SU-DHL-6 (cell line): ENCODE data around the gene POLR3H.

Source experiments
- H2AFZ ChIP-seq: fragments of 200-600 bp; sonication (generic); 2 replicates; pipeline ENCODE4 v1.6.1; 2014; ENCODE audit warnings: low read depth, mild to moderate bottlenecking, moderate library complexity, mixed read lengths, antibody characterized with exemption, low read length; ENCODE audit not compliant: severe bottlenecking
- H3F3A ChIP-seq: fragments of 200-600 bp; shearing (Covaris generic); 2 replicates; pipeline ENCODE4 v1.6.0; 2016; ENCODE audit warnings: antibody characterized with exemption, mild to moderate bottlenecking; ENCODE audit not compliant: insufficient read depth
- H3K27ac ChIP-seq: fragments of 200-600 bp; sonication (generic); 2 replicates; pipeline ENCODE4 v1.5.1; 2016; ENCODE audit warnings: low read depth, mild to moderate bottlenecking, low read length, moderate library complexity, mixed read lengths
- H3K27me3 ChIP-seq: fragments of 200-600 bp; sonication (generic), shearing (Covaris generic); 2 replicates; pipeline ENCODE4 v1.6.0; 2014; ENCODE audit warnings: mild to moderate bottlenecking, low read length
- H3K36me3 ChIP-seq: fragments of 200-600 bp; sonication (generic); 2 replicates; pipeline ENCODE4 v1.6.1; 2014; ENCODE audit warnings: mild to moderate bottlenecking, low read length, mixed read lengths
- H3K4me2 ChIP-seq: fragments of 300-600, 200-600 bp; shearing (Covaris generic), sonication (generic); 2 replicates; pipeline ENCODE4 v1.6.0; 2014; ENCODE audit warnings: low read length, low read depth, mild to moderate bottlenecking; ENCODE audit not compliant: poor library complexity, severe bottlenecking
- H3K4me3 ChIP-seq: fragments of 200-600 bp; sonication (generic); 2 replicates; pipeline ENCODE4 v1.5.1; 2014; ENCODE audit warnings: antibody characterized with exemption, low read length, mild to moderate bottlenecking, mixed read lengths; ENCODE audit not compliant: insufficient read depth, poor library complexity, severe bottlenecking
- H3K79me2 ChIP-seq: fragments of 200-600 bp; sonication (generic); 2 replicates; pipeline ENCODE4 v1.6.1; 2014; ENCODE audit warnings: mild to moderate bottlenecking, low read length, moderate library complexity; ENCODE audit not compliant: insufficient read depth
- H3K9ac ChIP-seq: fragments of 200-600 bp; sonication (generic); 2 replicates; pipeline ENCODE4 v1.7.0; 2014; ENCODE audit warnings: mild to moderate bottlenecking, low read length
- H3K9me2 ChIP-seq: fragments of 200-600 bp; sonication (generic); replicated peaks from 2 replicates; pipeline ENCODE4 v1.6.1; 2014; ENCODE audit warnings: low read length; ENCODE audit not compliant: insufficient read depth
- H3K9me3 ChIP-seq: fragments of 200-600 bp; sonication (generic); 2 replicates; pipeline ENCODE4 v1.6.1; 2014; ENCODE audit warnings: low read length, mixed read lengths; ENCODE audit not compliant: insufficient read depth
- H4K20me1 ChIP-seq: fragments of 200-600 bp; sonication (generic); 2 replicates; pipeline ENCODE4 v1.6.1; 2014; ENCODE audit warnings: low read depth, mild to moderate bottlenecking, antibody characterized with exemption, low read length, moderate library complexity, mixed read lengths
- CTCF ChIP-seq: fragments of 200-600 bp; sonication (generic); IDR thresholded peaks from one replicate; pipeline ENCODE4 v1.5.1; 2017; ENCODE audit warnings: antibody characterized with exemption, mild to moderate bottlenecking, low read length, moderate library complexity; ENCODE audit not compliant: insufficient read depth, poor library complexity, severe bottlenecking
- EZH2phosphoT487 ChIP-seq: fragments of 200-600 bp; sonication (generic), shearing (Covaris generic); conservative IDR thresholded peaks from 2 replicates; pipeline ENCODE4 v1.6.1; 2018; ENCODE audit warnings: mild to moderate bottlenecking, antibody characterized with exemption, low read length, moderate library complexity, mixed read lengths

POLR3H gene

GRCh38 chr22:41499624-41500280, 44.5 kb downstream of the POLR3H start:
- Histone ChIP-seq H2AFZ (no peak overlapping the region), H4K20me1 (no peaks in the 10 kb centered on the region), H3K9ac (no peak overlapping the region), H3K27me3 (no peaks in the 10 kb centered on the region), H3K79me2 (peaks cover 28% of the 10 kb centered on the region), H3F3A (no peaks in the 10 kb centered on the region), H3K4me3 (no peak overlapping the region), H3K27ac (no peak overlapping the region), H3K4me2 (no peak overlapping the region), H3K9me2 (no peaks in the 10 kb centered on the region), H3K9me3 (no peaks in the 10 kb centered on the region), H3K36me3 (no peaks in the 10 kb centered on the region)
- TF ChIP-seq EZH2phosphoT487 (no peak), CTCF (no peak)

- Histone ChIP-seq H3K9me2 (no peaks in the 10 kb centered on the region), H3F3A (no peaks in the 10 kb centered on the region), H2AFZ (no peak overlapping the region), H3K27me3 (no peaks in the 10 kb centered on the region), H3K27ac (no peak overlapping the region), H3K4me2 (no peak overlapping the region), H3K9me3 (no peaks in the 10 kb centered on the region), H3K9ac (no peak overlapping the region), H3K4me3 (no peak overlapping the region), H3K36me3 (no peaks in the 10 kb centered on the region), H4K20me1 (no peaks in the 10 kb centered on the region), H3K79me2 (peaks cover 38% of the 10 kb centered on the region)
- no peak for TF ChIP-seq CTCF
- TF ChIP-seq EZH2phosphoT487: no peak
Measured at GRCh38 chr22:41498303-41498835, 45.9 kb downstream of the POLR3H start.

- H3K27me3 ChIP-seq: no peaks in the 10 kb centered on the region
- peaks cover 91% of the 10 kb centered on the region for H3K79me2 ChIP-seq
- no peak overlapping the region for H3K4me3 ChIP-seq
- TF ChIP-seq EZH2phosphoT487 (no peak), CTCF (no peak)
- no peaks in the 10 kb centered on the region for H3K36me3 ChIP-seq
- H3K9me2 ChIP-seq: no peaks in the 10 kb centered on the region
- H3K27ac ChIP-seq: no peak overlapping the region
- no peaks in the 10 kb centered on the region for H3K9me3 ChIP-seq
- peaks cover 3% of the 10 kb centered on the region; the same call in 1 of the 2 replicates for H4K20me1 ChIP-seq
- H2AFZ ChIP-seq: no peak overlapping the region
- H3F3A ChIP-seq: no peaks in the 10 kb centered on the region
- H3K9ac ChIP-seq: no peak overlapping the region
- H3K4me2 ChIP-seq: no peak overlapping the region
Measured at GRCh38 chr22:41491374-41492100, 52.7 kb downstream of the POLR3H start.
